Activated T-helper 9 cell treated with anti-CD3 and anti-CD28 coated beads, Interleukin-2, amount 50 U/mL, for 16 hours (primary cell): Measurements from ENCODE around the gene PTPRA.
"Not testable (repeated sequence)": the region's sequence is repeated elsewhere in the genome, so short reads cannot be mapped to it uniquely, and the experiment has no call there.

Experiments
- DNase-seq: peaks from one replicate; pipeline ENCODE4 v3.0.0-alpha.2; 2020; ENCODE audit warnings: low read depth

The PTPRA gene

GRCh38 chr20:2889797-2890196 is 16.5 kb downstream of the PTPRA start:
- DNase-seq = no peak

- no peak for DNase-seq
These were observed 17.5 kb downstream of the PTPRA start for GRCh38 chr20:2890742-2891141.

- DNase-seq = no peak
These were observed 18.1 kb downstream of the PTPRA start for GRCh38 chr20:2891343-2891742.

GRCh38 chr20:2892376-2892775 is 19.1 kb downstream of the PTPRA start:
- no peak for DNase-seq

- DNase-seq = no peak
These were observed 20.9 kb downstream of the PTPRA start for GRCh38 chr20:2894221-2894620.

GRCh38 chr20:2895154-2895553 is 21.9 kb downstream of the PTPRA start:
- DNase-seq = not testable (repeated sequence)

GRCh38 chr20:2899243-2899642 is 26.0 kb downstream of the PTPRA start:
- DNase-seq = no peak

GRCh38 chr20:2900845-2901592 is 27.7 kb downstream of the PTPRA start:
- DNase-seq = no peak

GRCh38 chr20:2902291-2902690 is 29.0 kb downstream of the PTPRA start:
- no peak for DNase-seq

- DNase-seq = no peak
These were observed 29.5 kb downstream of the PTPRA start for GRCh38 chr20:2902818-2903217.

GRCh38 chr20:2903686-2904085 is 30.4 kb downstream of the PTPRA start:
- no peak for DNase-seq

- DNase-seq = no peak
These were observed 34.2 kb downstream of the PTPRA start for GRCh38 chr20:2907519-2907918.

- DNase-seq = no peak
These were observed 36.7 kb downstream of the PTPRA start for GRCh38 chr20:2909953-2910352.

GRCh38 chr20:2911200-2911599 is 37.9 kb downstream of the PTPRA start:
- no peak for DNase-seq

- DNase-seq = no peak
These were observed 40.9 kb downstream of the PTPRA start for GRCh38 chr20:2914160-2914559.

GRCh38 chr20:2917266-2917665 is 44.0 kb downstream of the PTPRA start:
- DNase-seq = no peak

GRCh38 chr20:2918096-2919049 is 45.1 kb downstream of the PTPRA start:
- no peak for DNase-seq

- no peak for DNase-seq
These were observed 46.4 kb downstream of the PTPRA start for GRCh38 chr20:2919518-2920245.

- no peak for DNase-seq
These were observed 47.2 kb downstream of the PTPRA start for GRCh38 chr20:2920473-2920872.

GRCh38 chr20:2921506-2921905 is 48.2 kb downstream of the PTPRA start:
- DNase-seq = no peak

- DNase-seq = no peak
These were observed 49.7 kb downstream of the PTPRA start for GRCh38 chr20:2922957-2923356.

- DNase-seq = no peak
These were observed 57.3 kb downstream of the PTPRA start for GRCh38 chr20:2930538-2930937.

- no peak for DNase-seq
These were observed 59.2 kb downstream of the PTPRA start for GRCh38 chr20:2932498-2932897.
